Right lobe of liver (tissue), 6 donors: ENCODE data around the gene SLC6A9. TPM values are rescaled to one million over a fixed set of nuclear protein-coding genes. Genes with fewer than 3 reads are reported as not detected.

Source experiments
- ATAC-seq, 4 donors: fragments of 200-7000 bp; cut with Tn5 transposase; one replicate each; pipeline ENCODE4 v1.9.1; 2020; ENCODE audit warnings: mild to moderate bottlenecking in 4 of 4, moderate library complexity in 4 of 4
- DNase-seq, 3 donors: peaks; one replicate each; pipeline ENCODE4 v3.0.0-alpha.2; 2020
- H3K27ac ChIP-seq, 3 donors: fragments of 200-600 bp; one replicate each; pipeline ENCODE4 v1.8.0; 2022
- H3K27me3 ChIP-seq, 2 donors: fragments of 200-600 bp; one replicate each; pipeline ENCODE4 v1.8.0; 2022
- H3K36me3 ChIP-seq, 4 donors: fragments of 200-600 bp; sonication (generic) in 1 of 4; one replicate each; pipeline versions ENCODE4 v1.5.1 to v1.8.0; 2017 to 2022; ENCODE audit warnings: control low read depth in 1 of 4
- H3K4me1 ChIP-seq, 4 donors: fragments of 200-600 bp; sonication (generic) in 1 of 4; one replicate each; pipeline versions ENCODE4 v1.5.1 to v1.8.0; 2017 to 2022; ENCODE audit warnings: control low read depth in 1 of 4
- H3K4me3 ChIP-seq, 3 donors: fragments of 200-600 bp; one replicate each; pipeline ENCODE4 v1.8.0; 2022
- H3K9me3 ChIP-seq, 4 donors: fragments of 200-600 bp; sonication (generic) in 1 of 4; one replicate each; pipeline versions ENCODE4 v1.5.1 to v1.8.0; 2017 to 2022; ENCODE audit warnings: control low read depth in 1 of 4
- POLR2A ChIP-seq: fragments of 450-650 bp; IDR thresholded peaks from one replicate; pipeline ENCODE4 v1.6.1; 2017; ENCODE audit warnings: antibody characterized with exemption, mild to moderate bottlenecking
- WGBS: methylation state at CpG from one replicate; pipeline ENCODE4 v1.1.6; 2018; ENCODE audit warnings: low coverage, low lambda C conversion rate; ENCODE audit not compliant: insufficient coverage; ENCODE audit errors: missing lambda C conversion rate; 5-methylcytosine and 5-hydroxymethylcytosine counted together
- intact Hi-C, 2 donors: fragments of 100-400 bp; cut with DNase I; formaldehyde crosslinking; loops; one replicate each; pipeline versions ENCODE4 v1.11.2 to v1.14.1; 2022
- total RNA-seq, 6 experiments: library from RNA; depleted of rRNA in 2 of 6; stranded (reverse); fragments of >200 nt in 2 of 6; fragmentation: NEBNext Ultra II Directional in 3 of 6; extraction: Animal tissue kit (Norgen Biotek cat#: 25700) in 3 of 6; gene quantifications; one replicate each; pipeline versions ENCODE4 v1.1.0 to v1.2.4, GENCODE V29; 2016 to 2023
- TF ChIP-seq, protein P1 (sequence below), 4 donors: fragments of 200-600 bp in 3 of 4; fragments of 450-650 bp in 1 of 4; IDR thresholded peaks; one replicate each; pipeline versions ENCODE4 v1.5.1 to v1.8.0; 2016 to 2022; ENCODE audit warnings: antibody characterized with exemption in 4 of 4, mild to moderate bottlenecking in 2 of 4
- donor health status: DM: no; HTN: yes; CAD: no.
- donor health status: DM: no; HTN: no; CAD: no.
- donor health status: DM: no; HTN: no; CAD: no.
- donor health status: DM: no; HTN: yes; CAD: no.
- donor health status: DM: no; HTN: yes; CAD: no.

The SLC6A9 gene
- total RNA-seq, 6 experiments from 2014 or later, result 0.78 to 2.2 (median 1.9) TPM

DNA sequence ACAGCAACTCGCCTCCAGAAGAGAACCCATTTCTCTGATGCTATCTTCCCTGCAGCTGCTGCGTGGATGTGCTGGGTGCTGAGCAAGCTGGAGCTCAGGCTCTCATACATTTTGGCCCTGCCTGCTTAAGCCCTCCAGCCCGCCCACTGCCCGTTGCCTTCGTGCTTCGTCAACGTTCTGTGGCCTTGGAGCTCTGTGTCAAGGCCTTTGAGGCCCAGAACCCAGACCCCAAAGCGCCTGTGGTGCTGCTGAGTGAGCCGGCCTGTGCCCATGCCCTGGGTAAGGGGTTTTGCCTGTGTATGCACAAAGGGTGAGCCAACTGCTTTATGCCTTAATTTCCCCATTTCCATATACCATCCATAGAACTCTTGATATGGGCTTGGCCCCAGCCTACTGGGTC is 60.4 kb downstream of the SLC6A9 start:
- Histone ChIP-seq H3K27me3 (no peaks in the 10 kb centered on the region), H3K36me3 (no peaks in the 10 kb centered on the region), H3K27ac (no peak overlapping the region), H3K4me1 (peaks cover 0 to 13% (median 5%) of the 10 kb centered on the region in 4 donors), H3K4me3 (no peak overlapping the region), H3K9me3 (no peaks in the 10 kb centered on the region)
- TF ChIP-seq, protein P1, sequence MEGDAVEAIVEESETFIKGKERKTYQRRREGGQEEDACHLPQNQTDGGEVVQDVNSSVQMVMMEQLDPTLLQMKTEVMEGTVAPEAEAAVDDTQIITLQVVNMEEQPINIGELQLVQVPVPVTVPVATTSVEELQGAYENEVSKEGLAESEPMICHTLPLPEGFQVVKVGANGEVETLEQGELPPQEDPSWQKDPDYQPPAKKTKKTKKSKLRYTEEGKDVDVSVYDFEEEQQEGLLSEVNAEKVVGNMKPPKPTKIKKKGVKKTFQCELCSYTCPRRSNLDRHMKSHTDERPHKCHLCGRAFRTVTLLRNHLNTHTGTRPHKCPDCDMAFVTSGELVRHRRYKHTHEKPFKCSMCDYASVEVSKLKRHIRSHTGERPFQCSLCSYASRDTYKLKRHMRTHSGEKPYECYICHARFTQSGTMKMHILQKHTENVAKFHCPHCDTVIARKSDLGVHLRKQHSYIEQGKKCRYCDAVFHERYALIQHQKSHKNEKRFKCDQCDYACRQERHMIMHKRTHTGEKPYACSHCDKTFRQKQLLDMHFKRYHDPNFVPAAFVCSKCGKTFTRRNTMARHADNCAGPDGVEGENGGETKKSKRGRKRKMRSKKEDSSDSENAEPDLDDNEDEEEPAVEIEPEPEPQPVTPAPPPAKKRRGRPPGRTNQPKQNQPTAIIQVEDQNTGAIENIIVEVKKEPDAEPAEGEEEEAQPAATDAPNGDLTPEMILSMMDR (IDR thresholded peaks at IDR 0.05), result no peak
- no peak for TF ChIP-seq POLR2A
- no peak for ATAC-seq
- DNase-seq, result peak in 1 of 3 donors; percentile 36
- intact Hi-C loops, result no loop called here
- 100% methylated on average over 2 of the region's 9 CpGs for WGBS

DNA sequence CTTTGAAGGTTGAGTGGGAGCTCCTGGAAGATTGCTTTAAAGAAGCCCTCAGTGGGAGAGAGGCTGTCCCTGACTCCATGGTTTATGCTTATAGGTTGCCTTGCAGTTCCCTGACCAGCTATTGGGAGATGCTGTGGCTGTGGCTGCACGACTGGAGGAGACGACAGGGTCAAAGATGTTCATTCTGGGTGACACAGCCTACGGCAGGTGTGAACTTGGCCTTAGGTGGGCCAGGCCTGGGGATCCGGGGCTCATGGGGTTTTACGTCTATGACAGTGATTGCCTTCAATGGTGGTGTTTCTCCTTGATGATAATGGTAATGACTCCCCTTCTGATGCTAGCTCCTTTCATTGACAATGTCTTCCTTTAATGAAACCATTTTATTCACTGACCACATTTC is 60.8 kb downstream of the SLC6A9 start:
- no peak overlapping the region for H3K27ac ChIP-seq

DNA sequence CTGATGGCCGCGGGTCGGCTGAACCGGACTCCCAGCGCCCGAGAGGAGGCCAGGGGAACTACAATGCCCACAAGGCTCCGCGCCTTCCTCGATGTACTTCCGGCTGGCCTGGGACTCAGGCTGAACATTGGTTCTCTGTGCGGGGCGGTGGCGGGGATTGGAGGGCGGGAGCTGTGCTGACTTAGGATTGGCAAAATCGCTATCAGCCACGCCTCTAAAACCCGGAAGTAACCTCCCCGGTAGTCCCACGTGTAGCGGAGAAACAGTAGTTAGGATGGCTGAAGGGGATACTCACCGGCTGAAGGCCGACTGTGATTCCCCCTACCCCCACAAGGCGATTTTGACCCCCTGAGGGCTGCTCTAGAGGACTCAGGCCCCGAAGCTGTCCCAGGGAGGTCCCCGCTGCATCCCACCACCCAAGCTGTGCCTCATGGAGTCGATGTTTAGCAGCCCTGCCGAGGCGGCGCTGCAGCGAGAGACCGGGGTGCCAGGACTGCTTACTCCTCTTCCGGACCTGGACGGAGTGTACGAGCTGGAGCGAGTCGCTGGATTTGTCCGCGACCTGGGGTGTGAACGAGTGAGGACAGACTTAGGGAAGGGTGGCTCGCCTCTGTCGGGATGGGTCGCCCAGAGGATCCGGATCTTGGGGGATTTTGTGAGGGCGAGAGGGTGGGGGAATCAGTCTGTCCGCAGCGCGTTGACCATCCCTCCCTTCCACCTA is 61.4 kb downstream of the SLC6A9 start, which contains the start of gene DPH2:
Gene DPH2, plus strand, starts transcription at position 265 of the 721 bp plus-strand sequence. Its CDS starts 166 bp downstream, at position 431.
- H3K27ac ChIP-seq, result no peak within 1 kb of the TSS
- H3K4me3 ChIP-seq, result peak within 1 kb of the TSS; percentile 77 to 98 (median 86)
- intact Hi-C loops, result no loop called here
- TF ChIP-seq, protein P1 (IDR thresholded peaks at IDR 0.05), result peak in 1 of 4 donors; percentile 14
- peak; percentile 27 for TF ChIP-seq POLR2A
- no peaks in the 10 kb centered on the region for H3K36me3 ChIP-seq
- peak; percentile 87 to 93 (median 90) for ATAC-seq
- DNase-seq, result peak; percentile 97 to 98 (median 98)
- WGBS, result 0% methylated on average over 16 of the region's 47 CpGs
- H3K9me3 ChIP-seq, result no peaks in the 10 kb centered on the region
- no peaks in the 10 kb centered on the region for H3K27me3 ChIP-seq
- H3K4me1 ChIP-seq, result peaks cover 0 to 8% (median 3%) of the 10 kb centered on the region in 4 donors

More for the DNA sequence above, 60.8 kb downstream of the SLC6A9 start:
- Histone ChIP-seq H3K4me1 (peaks cover 0 to 9% (median 3%) of the 10 kb centered on the region in 4 donors), H3K36me3 (no peaks in the 10 kb centered on the region), H3K27me3 (no peaks in the 10 kb centered on the region), H3K9me3 (no peaks in the 10 kb centered on the region), H3K4me3 (peak overlapping the region; percentile 77 to 98 (median 86))
- DNase-seq, result peak in 1 of 3 donors; percentile 50
- no peak for ATAC-seq
- TF ChIP-seq, protein P1 (IDR thresholded peaks at IDR 0.05), result no peak
- intact Hi-C loops, result no loop called here
- WGBS, result 56% methylated on average over 4 of the region's 5 CpGs

DNA sequence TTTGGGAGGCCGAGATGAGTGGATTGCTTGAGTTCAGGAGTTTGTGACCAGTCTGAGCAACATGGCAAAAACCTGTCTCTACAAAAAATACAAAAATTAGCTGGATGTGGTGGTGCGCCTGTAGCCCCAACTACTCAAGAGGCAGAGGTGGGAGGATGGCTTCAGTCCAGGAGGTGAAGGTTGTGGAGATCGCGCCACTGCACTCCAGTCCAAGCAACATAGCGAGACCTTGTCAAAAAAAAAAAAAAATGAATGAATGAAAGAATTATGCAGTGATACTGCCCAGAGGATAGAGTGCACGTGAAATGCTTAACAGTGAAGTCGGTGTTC is 61.9 kb downstream of the SLC6A9 start:
- intact Hi-C loops, result no loop called here
- 56% methylated on average over 7 of the region's 7 CpGs for WGBS
- Histone ChIP-seq H3K27me3 (no peaks in the 10 kb centered on the region), H3K4me3 (peak overlapping the region in 1 of 3 donors; percentile 98), H3K4me1 (peaks cover 0 to 8% (median 3%) of the 10 kb centered on the region in 4 donors), H3K9me3 (no peaks in the 10 kb centered on the region), H3K27ac (no peak overlapping the region), H3K36me3 (no peaks in the 10 kb centered on the region)
- ATAC-seq (no peak), DNase-seq (no peak)
- TF ChIP-seq POLR2A, result no peak

DNA sequence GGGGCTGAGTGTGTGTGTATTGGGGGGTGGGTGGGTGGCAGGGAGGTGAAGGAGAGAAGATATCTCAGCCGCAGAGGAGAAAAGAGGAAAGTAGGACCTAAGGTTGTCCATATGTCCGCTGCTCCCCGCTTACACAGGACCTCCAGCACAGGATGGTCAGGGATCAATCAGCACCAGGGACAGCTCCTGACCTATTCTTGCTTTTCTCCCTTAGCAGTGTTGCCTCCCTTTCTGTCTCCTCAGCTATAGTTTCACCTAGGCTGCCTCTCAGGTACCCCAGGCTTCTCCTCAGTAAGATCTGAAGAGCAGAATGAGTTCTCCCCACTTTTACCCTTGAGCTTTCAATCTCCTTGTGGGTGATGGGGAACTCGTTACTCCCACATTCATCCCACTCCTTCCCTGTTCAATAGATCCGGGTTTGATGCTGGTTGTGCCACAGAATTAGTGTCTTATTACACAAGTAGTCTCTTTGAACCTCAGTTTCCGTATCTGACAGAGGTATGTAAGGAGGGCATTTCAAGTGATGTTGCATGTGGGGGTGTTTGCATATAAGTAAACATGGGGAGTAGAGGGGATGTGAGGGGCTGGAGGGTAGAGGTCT is 62.8 kb downstream of the SLC6A9 start:
- 84% methylated on average over 4 of the region's 6 CpGs for WGBS
- Histone ChIP-seq H3K27ac (no peak overlapping the region), H3K27me3 (no peaks in the 10 kb centered on the region), H3K4me3 (no peak overlapping the region), H3K9me3 (no peaks in the 10 kb centered on the region), H3K36me3 (no peaks in the 10 kb centered on the region), H3K4me1 (peaks cover 0 to 8% (median 3%) of the 10 kb centered on the region in 4 donors)
- ATAC-seq (no peak), DNase-seq (no peak)
- intact Hi-C loops, result no loop called here
- TF ChIP-seq, protein P1 (IDR thresholded peaks at IDR 0.05), result no peak
